Ecto neural progenitor cell (in vitro differentiated cells): ENCODE data around the gene ADGRG1.
"Not testable (repeated sequence)": the region's sequence is repeated elsewhere in the genome, so short reads cannot be mapped to it uniquely, and the experiment has no call there.

ENCODE experiments used
- DNase-seq: peaks from one replicate; pipeline ENCODE4 v3.0.0-alpha.2; 2018; ENCODE audit warnings: low spot score

The ADGRG1 gene

DNA sequence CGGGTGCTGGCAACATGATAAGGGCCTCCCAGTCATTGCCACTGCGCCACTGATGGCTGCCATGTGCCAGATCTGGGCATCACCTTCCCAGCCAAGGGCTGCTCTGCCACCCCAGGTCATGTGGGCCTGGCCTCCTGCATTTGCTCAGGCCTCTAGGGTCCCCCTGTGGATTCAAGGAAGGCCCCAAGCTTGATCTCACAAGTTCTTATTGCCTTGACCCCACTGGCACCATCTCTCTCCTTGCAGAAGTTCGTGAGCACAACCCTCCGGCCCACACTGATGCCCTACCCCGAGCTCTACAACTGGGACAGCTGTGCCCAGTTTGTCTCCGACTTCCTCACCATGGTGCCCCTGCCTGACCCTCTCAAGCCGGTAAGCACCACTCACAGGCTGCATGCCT is 71.5 kb downstream of the ADGRG1 start:
- DNase-seq: no peak

DNA sequence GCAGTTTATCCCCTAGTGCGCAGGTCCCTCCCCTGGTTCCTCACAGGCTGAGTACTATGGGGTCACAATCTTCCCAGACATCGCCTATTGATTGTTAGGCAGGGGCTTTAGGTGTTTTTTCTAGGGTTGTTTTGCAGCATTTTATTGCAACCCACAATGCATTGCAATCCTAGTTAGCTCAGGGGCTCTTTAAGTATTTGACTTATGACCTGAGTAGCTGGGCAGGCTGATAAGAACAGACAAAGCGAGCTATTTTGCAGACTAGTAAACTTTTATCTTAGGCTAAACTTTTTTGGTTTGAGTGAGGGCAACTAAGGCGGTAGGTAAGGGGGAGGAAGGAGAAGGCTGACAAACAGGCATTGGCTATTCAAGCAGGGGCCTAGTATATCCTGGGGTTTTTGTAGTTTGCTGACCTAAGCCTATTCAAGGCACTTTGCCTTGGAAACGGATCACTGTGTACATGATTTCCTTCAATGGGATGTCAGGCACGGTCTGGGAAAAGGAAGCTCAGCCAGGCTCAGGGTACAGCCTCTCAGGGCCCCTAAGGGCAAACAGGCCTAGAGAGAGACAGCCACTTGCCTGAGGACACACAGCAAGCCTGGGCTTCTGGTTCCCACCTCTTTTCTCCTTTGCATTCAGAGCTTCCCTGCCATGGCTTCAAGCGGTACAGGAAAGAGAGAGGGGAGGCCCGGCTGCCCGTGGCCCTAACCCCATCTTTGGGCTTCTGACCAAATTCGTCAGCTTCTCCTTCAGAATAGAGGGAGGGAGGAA is 72.5 kb downstream of the ADGRG1 start:
- no peak for DNase-seq

GRCh38 chr16:57701759-57702371 is 73.4 kb downstream of the ADGRG1 start:
- DNase-seq: no peak

GRCh38 chr16:57703416-57704010 is 75.1 kb downstream of the ADGRG1 start:
- no peak for DNase-seq

DNA sequence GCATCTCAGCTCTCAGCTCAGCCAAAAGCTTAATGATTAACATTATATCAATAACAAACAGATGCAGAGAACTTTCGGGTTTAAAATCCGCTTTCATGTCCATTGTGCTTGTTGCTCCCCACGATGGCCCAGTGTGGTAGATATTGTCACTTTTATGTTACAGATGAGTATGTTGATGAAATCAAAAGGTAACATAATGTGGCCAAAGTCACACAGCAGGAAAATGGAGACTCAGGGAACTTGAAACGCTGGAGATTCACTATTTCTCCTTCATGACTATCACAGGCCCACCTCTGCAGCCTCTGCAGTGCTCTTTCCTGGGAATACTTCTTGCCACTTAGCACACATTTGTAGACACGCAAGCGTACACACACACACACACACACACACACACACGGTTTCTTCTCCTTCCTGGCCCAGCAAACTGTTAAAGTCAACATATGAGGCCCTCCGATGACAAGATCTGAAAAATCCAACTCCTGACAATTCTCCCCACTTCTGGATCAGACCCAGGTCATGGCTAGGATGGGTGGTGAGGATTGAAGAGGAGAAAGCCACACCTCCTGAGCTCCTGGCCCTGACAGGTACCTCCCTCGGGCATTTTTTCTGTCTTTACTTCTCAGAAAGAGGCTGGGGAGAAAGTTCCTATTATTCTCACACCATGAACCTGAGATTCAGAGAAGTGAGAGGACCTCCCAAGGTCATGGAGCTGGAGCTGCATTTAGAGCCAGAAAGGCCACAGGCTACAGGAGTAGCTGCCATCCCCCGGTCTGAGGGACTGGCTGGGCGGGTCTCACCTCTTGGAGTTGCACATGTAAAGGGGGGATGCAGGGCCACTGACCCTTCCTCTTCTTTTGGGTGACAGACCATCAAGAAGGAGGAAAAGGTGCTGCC is 75.8 kb downstream of the ADGRG1 start:
- DNase-seq: no peak

- no peak for DNase-seq
Observed at GRCh38 chr16:57704905-57705852, 76.7 kb downstream of the ADGRG1 start.

DNA sequence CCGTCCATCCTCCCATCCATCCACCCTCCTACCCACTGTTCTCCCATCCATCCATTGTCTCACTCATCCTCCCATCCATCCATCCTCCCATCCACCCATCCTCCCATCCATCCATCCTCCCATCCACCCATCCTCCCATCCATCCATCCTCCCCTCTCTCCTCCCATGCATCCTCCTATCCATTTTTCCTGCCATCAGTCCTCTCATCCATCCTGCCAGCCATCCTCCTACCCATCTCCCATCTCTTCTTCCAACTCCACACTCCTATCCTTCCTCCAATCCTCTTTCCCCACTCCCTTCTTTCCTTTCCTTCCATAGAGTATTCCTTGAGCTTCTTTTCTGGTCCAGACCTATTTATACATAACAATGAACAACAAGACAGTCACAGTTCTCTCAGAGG is 78.3 kb downstream of the ADGRG1 start:
- no peak for DNase-seq

DNA sequence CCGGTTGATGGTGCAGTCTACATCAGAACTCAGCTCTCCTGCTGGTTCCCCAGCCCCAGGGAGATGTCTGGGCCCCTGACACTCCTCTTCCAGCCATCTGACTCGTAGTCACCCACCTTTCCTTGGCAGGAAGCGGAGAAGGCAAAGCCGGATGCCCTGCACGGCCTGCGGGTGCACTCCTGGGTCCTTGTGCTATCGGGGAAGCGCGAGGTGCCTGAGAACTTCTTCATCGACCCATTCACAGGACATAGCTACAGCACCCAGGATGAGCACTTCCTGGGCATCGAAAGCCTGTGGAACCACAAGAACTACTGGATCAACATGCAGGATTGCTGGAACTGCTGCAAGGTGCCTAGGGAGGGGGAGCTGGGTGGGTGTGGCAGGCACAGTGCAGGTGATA is 78.9 kb downstream of the ADGRG1 start:
- no peak for DNase-seq

DNA sequence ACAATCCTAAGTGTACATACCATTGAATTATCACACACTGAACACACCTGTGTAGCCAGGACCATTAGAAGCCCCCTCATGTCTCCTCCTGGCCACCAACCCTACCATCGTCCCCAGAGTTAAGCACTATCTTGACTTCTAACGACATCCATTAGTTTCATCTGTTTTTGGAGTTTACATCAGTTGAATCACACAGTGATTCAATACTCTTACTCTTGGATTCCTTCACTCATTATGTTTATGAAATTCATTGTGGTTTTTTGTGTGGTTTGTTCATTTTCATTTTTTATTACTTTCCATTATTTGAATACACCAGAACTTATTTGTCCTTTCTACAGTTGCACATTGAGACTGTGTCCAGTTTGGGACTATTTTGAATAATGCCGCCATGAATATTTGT is 79.7 kb downstream of the ADGRG1 start:
- no peak for DNase-seq

- no peak for DNase-seq
Observed at GRCh38 chr16:57709663-57710062, 81.2 kb downstream of the ADGRG1 start.

DNA sequence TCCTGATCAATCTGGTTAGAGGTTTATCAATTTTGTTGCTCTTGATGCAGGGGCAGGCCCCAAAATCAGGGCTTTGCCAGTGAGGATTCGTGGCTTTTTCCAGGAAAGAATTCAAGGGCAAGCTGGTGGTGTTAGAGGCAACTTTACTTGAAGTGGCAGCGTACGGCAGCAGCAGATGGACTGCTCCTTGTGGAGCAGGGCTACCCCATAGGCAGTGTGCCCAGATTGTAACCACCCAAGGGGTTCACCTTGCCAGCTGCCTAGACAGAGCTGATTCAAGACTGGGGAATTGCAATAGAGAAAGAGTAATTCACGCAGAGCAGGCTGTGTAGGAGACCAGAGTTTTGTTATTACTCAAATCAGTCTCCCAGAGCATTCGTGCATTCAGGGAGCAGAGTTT is 82.9 kb downstream of the ADGRG1 start:
- no peak for DNase-seq

DNA sequence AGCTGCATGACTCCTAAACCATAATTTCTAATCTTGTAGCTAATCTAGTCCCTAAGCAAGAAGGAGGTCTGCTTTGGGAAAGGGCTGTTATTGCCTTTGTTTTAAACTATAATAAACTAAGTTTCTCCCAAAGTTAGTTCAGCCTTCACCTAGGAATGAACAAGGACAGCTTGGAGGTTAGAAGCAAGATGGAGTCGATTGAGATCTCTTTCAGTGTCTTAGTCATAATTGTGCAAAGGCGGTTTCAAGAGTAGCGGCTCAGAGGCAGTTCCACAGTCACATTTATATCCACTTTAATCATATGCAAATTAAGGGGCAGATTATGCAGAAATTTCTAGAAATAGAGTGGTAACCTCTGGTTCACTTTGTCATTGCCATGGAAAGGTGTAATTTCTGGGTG is 83.6 kb downstream of the ADGRG1 start:
- no peak for DNase-seq

- DNase-seq: not testable (repeated sequence)
Observed at GRCh38 chr16:57712569-57712968, 84.1 kb downstream of the ADGRG1 start.

GRCh38 chr16:57713596-57713995 is 85.2 kb downstream of the ADGRG1 start:
- no peak for DNase-seq

GRCh38 chr16:57714047-57714446 is 85.6 kb downstream of the ADGRG1 start:
- no peak for DNase-seq
